Esophagus muscularis mucosa (tissue), 3 donors: ENCODE results near the gene TNS1.

ENCODE experiments used
- EP300 ChIP-seq: sonication (generic); formaldehyde crosslinking; IDR thresholded peaks from one replicate; pipeline ENCODE4 v1.6.1; 2017; ENCODE audit warnings: antibody characterized with exemption
- TF ChIP-seq, protein P1 (sequence below), 3 experiments: fragments of 200-600 bp in 2 of 3; fragments of 450-650 bp in 1 of 3; sonication (generic) in 2 of 3; IDR thresholded peaks; one replicate each; pipeline ENCODE4 v1.5.1; 2017 to 2019; ENCODE audit warnings: antibody characterized with exemption in 3 of 3, mild to moderate bottlenecking in 2 of 3, moderate library complexity in 1 of 3

DNA sequence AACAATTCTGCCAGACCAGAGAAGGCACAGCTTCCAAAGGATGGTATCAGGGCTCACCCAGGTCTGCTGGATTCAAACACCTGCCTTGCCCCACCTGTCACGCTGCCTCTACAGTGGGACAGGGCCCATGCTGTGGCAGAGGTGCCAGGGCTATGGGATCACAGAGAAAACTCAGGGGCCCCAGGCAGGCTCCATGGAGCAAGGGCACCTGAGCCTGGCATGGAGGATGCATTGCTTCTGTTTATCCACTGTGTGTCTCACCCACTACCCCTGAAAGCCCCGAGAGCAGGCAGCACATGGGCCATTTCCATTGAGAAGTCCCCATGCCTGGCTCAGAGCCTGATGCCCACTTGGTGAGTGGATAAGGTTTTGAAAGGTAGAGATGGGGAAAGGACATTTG, 76.0 kb downstream of the TNS1 start:
- TF ChIP-seq EP300, result no peak
- TF ChIP-seq, protein P1, sequence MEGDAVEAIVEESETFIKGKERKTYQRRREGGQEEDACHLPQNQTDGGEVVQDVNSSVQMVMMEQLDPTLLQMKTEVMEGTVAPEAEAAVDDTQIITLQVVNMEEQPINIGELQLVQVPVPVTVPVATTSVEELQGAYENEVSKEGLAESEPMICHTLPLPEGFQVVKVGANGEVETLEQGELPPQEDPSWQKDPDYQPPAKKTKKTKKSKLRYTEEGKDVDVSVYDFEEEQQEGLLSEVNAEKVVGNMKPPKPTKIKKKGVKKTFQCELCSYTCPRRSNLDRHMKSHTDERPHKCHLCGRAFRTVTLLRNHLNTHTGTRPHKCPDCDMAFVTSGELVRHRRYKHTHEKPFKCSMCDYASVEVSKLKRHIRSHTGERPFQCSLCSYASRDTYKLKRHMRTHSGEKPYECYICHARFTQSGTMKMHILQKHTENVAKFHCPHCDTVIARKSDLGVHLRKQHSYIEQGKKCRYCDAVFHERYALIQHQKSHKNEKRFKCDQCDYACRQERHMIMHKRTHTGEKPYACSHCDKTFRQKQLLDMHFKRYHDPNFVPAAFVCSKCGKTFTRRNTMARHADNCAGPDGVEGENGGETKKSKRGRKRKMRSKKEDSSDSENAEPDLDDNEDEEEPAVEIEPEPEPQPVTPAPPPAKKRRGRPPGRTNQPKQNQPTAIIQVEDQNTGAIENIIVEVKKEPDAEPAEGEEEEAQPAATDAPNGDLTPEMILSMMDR (IDR thresholded peaks at IDR 0.05), result no peak
